ENCODE data around the gene TTC21A.
A peak's percentile ranks its signal among the peaks of the same experiment; 100 is the strongest.

The TTC21A gene

GRCh38 chr3:39099738-39100499 is 7.6 kb upstream of the TTC21A start:
- Histone ChIP-seq H3K36me3 (ENCODE audit: insufficient read depth, low read length) (peaks cover 48% of the 10 kb centered on the region), H3K4me3 (ENCODE audit: low read length) (no peak overlapping the region), H3K27ac (ENCODE audit: low read depth, low read length) (no peak overlapping the region), H3K27me3 (ENCODE audit: insufficient read depth, low read length) (no peaks in the 10 kb centered on the region), H3K9ac (ENCODE audit: low read depth, low read length) (no peak overlapping the region), H3K9me3 (ENCODE audit: insufficient read depth, low read depth, low read length) (no peaks in the 10 kb centered on the region), H3K4me1 (ENCODE audit: insufficient read depth, low read length) (no peaks in the 10 kb centered on the region)
- 96% methylated on average over 2 of the region's 2 CpGs for WGBS

DNA sequence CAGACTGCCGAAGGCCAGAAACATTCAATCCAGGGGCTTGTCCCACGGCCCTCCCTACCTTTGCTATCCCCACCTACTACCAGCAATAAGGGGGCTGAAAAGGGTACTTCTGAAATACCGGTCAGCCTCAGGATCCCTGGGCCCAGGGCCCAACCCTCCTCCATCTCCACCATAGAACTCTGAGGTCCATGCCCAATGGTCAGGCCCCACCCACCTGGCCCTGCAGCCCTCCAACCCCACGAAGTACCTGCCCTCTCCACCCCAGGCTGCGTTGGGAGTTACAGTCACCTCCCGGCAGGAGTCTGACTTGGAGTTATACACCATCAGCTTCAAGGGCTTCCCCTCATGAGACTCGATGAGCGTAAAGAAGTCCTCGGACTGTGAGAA is 7.0 kb upstream of the TTC21A start:
- H3K36me3 ChIP-seq (ENCODE audit: insufficient read depth, low read length), result peaks cover 42% of the 10 kb centered on the region

DNA sequence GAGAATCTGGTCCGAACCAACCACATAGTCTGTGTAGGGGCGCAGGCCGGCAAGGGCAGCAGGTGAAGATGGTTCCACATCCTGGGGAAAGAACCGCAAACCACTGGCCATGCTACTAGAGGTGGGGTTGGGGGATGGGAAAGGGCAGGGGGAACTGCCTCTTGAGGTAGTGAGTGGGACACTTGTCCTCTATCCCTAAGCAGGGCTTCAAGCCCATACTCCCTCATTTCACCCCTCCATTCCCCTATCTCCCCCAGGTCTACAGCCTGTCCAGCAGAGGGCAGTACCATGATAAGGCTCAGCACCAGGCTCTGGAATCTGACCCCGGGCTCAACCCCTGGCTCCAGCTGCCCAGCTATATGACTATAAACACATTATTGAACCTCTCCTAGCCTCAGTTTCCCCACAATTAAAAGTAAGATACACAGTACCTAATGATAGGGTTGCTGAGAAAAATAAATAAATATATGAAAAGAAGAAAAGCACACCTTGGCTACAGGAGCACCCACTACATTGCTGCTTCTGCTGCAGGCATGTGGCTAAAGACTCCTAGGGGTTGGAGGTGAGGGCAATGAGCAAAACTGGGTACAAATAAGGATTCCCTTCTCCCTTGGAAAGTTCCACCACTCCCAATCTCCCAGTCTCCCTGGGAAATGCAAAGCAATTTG is 6.3 kb upstream of the TTC21A start:
- 85% methylated on average over 5 of the region's 5 CpGs for WGBS
- no peaks in the 10 kb centered on the region for H3K4me1 ChIP-seq (ENCODE audit: insufficient read depth, low read length)
- H3K4me3 ChIP-seq (ENCODE audit: low read length), result no peak overlapping the region
- H3K27me3 ChIP-seq (ENCODE audit: insufficient read depth, low read length), result no peaks in the 10 kb centered on the region
- H3K9me3 ChIP-seq (ENCODE audit: insufficient read depth, low read depth, low read length), result no peaks in the 10 kb centered on the region
- no peak overlapping the region for H3K27ac ChIP-seq (ENCODE audit: low read depth, low read length)
- H3K36me3 ChIP-seq (ENCODE audit: insufficient read depth, low read length), result peaks cover 35% of the 10 kb centered on the region
- H3K9ac ChIP-seq (ENCODE audit: low read depth, low read length), result no peak overlapping the region

More for the DNA sequence above, 7.0 kb upstream of the TTC21A start:
- Histone ChIP-seq H3K4me3 (ENCODE audit: low read length) (no peak overlapping the region), H3K9me3 (ENCODE audit: insufficient read depth, low read depth, low read length) (no peaks in the 10 kb centered on the region), H3K9ac (ENCODE audit: low read depth, low read length) (no peak overlapping the region), H3K27me3 (ENCODE audit: insufficient read depth, low read length) (no peaks in the 10 kb centered on the region), H3K4me1 (ENCODE audit: insufficient read depth, low read length) (no peaks in the 10 kb centered on the region), H3K27ac (ENCODE audit: low read depth, low read length) (no peak overlapping the region)
- WGBS, result 91% methylated on average over 9 of the region's 9 CpGs

GRCh38 chr3:39102504-39103323 is 4.8 kb upstream of the TTC21A start:
- H3K36me3 ChIP-seq (ENCODE audit: insufficient read depth, low read length), result peaks cover 20% of the 10 kb centered on the region
- no peaks in the 10 kb centered on the region for H3K9me3 ChIP-seq (ENCODE audit: insufficient read depth, low read depth, low read length)
- peaks cover 4% of the 10 kb centered on the region; the same call in 1 of the 2 replicates for H3K27me3 ChIP-seq (ENCODE audit: insufficient read depth, low read length)
- no peak overlapping the region for H3K9ac ChIP-seq (ENCODE audit: low read depth, low read length)
- 93% methylated on average over 8 of the region's 8 CpGs for WGBS
- H3K4me1 ChIP-seq (ENCODE audit: insufficient read depth, low read length), result no peaks in the 10 kb centered on the region
- H3K27ac ChIP-seq (ENCODE audit: low read depth, low read length), result no peak overlapping the region
- H3K4me3 ChIP-seq (ENCODE audit: low read length), result no peak overlapping the region

DNA sequence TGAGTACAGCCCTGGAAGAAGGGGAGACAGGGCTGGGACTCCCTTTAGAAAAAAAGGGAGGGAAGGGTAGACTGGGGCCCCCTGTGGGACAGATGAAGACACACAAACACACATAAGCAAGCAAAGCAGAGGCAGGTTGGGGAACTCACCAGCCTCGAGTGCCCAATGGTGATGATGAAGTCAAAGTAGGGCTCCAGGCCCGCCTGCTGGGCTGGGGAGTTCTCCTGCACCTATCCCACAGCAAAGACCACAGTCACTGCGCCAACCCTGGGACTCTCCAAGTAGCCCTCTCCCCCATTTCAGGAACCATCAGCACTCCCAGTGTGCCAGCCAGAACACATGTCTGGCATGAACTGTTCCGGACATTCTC is 4.2 kb upstream of the TTC21A start:
- Histone ChIP-seq H3K9ac (ENCODE audit: low read depth, low read length) (no peak overlapping the region), H3K36me3 (ENCODE audit: insufficient read depth, low read length) (peaks cover 14% of the 10 kb centered on the region), H3K9me3 (ENCODE audit: insufficient read depth, low read depth, low read length) (no peaks in the 10 kb centered on the region), H3K27ac (ENCODE audit: low read depth, low read length) (no peak overlapping the region), H3K4me1 (ENCODE audit: insufficient read depth, low read length) (peaks cover 3% of the 10 kb centered on the region; the same call in 1 of the 2 replicates), H3K4me3 (ENCODE audit: low read length) (no peak overlapping the region), H3K27me3 (ENCODE audit: insufficient read depth, low read length) (peaks cover 7% of the 10 kb centered on the region; the same call in 1 of the 2 replicates)
- WGBS, result 82% methylated on average over 4 of the region's 4 CpGs

- no peak overlapping the region for H3K9ac ChIP-seq (ENCODE audit: low read depth, low read length)
These were observed 3.5 kb upstream of the TTC21A start for GRCh38 chr3:39103791-39104552.

GRCh38 chr3:39104961-39105686 is 2.4 kb upstream of the TTC21A start:
- H3K36me3 ChIP-seq (ENCODE audit: insufficient read depth, low read length), result no peaks in the 10 kb centered on the region; the same call in 1 of the 2 replicates
- no peak overlapping the region for H3K9ac ChIP-seq (ENCODE audit: low read depth, low read length)
- H3K9me3 ChIP-seq (ENCODE audit: insufficient read depth, low read depth, low read length), result no peaks in the 10 kb centered on the region
- no peak overlapping the region for H3K4me3 ChIP-seq (ENCODE audit: low read length)
- peaks cover 12% of the 10 kb centered on the region; the same call in 1 of the 2 replicates for H3K27me3 ChIP-seq (ENCODE audit: insufficient read depth, low read length)
- H3K4me1 ChIP-seq (ENCODE audit: insufficient read depth, low read length), result peaks cover 4% of the 10 kb centered on the region; the same call in 1 of the 2 replicates
- H3K27ac ChIP-seq (ENCODE audit: low read depth, low read length), result no peak overlapping the region
- WGBS, result 89% methylated on average over 7 of the region's 7 CpGs

More at GRCh38 chr3:39103791-39104552, 3.5 kb upstream of the TTC21A start:
- H3K4me1 ChIP-seq (ENCODE audit: insufficient read depth, low read length), result peaks cover 4% of the 10 kb centered on the region; the same call in 1 of the 2 replicates
- H3K36me3 ChIP-seq (ENCODE audit: insufficient read depth, low read length), result peaks cover 7% of the 10 kb centered on the region
- no peaks in the 10 kb centered on the region for H3K9me3 ChIP-seq (ENCODE audit: insufficient read depth, low read depth, low read length)
- H3K27ac ChIP-seq (ENCODE audit: low read depth, low read length), result no peak overlapping the region
- 90% methylated on average over 6 of the region's 6 CpGs for WGBS
- H3K4me3 ChIP-seq (ENCODE audit: low read length), result no peak overlapping the region
- peaks cover 12% of the 10 kb centered on the region; the same call in 1 of the 2 replicates for H3K27me3 ChIP-seq (ENCODE audit: insufficient read depth, low read length)

GRCh38 chr3:39105687-39106063 is 1.8 kb upstream of the TTC21A start:
- Histone ChIP-seq H3K9me3 (ENCODE audit: insufficient read depth, low read depth, low read length) (no peaks in the 10 kb centered on the region), H3K27ac (ENCODE audit: low read depth, low read length) (no peak overlapping the region), H3K4me1 (ENCODE audit: insufficient read depth, low read length) (peaks cover 4% of the 10 kb centered on the region; the same call in 1 of the 2 replicates), H3K4me3 (ENCODE audit: low read length) (peak overlapping the region; percentile 88; the same call in 1 of the 2 replicates), H3K9ac (ENCODE audit: low read depth, low read length) (no peak overlapping the region), H3K36me3 (ENCODE audit: insufficient read depth, low read length) (no peaks in the 10 kb centered on the region; the same call in 1 of the 2 replicates), H3K27me3 (ENCODE audit: insufficient read depth, low read length) (peaks cover 12% of the 10 kb centered on the region; the same call in 1 of the 2 replicates)
- WGBS, result 89% methylated on average over 3 of the region's 3 CpGs

DNA sequence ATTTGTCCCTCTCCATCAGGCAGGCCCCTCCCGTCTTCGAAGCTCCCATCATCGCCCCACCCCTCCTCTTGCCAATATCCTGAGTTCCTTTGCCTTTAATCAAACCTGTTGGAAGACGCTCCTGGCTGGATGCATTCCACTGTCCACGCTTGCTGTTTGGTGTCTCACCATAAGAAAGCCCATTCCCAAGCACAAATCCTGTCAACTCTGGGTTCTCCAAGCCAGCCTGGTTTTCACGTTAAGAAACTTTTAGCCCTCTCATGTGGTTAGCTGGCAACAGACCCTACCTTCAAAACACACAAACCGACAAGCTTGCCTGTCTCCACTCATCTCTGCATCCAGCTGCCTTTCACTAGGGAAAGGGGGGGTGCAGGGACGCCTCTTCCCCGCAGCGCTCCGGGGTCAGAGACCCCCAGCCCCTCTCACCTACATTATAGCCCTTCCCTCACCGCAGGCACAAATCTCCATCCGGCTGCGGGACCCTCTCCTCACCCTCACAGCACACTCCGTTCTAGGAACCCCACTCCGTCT is 1.1 kb upstream of the TTC21A start:
- Histone ChIP-seq H3K9ac (ENCODE audit: low read depth, low read length) (peak overlapping the region; percentile 77), H3K27ac (ENCODE audit: low read depth, low read length) (no peak overlapping the region), H3K36me3 (ENCODE audit: insufficient read depth, low read length) (no peaks in the 10 kb centered on the region; the same call in 1 of the 2 replicates), H3K4me3 (ENCODE audit: low read length) (peak overlapping the region; percentile 88), H3K4me1 (ENCODE audit: insufficient read depth, low read length) (peaks cover 4% of the 10 kb centered on the region; the same call in 1 of the 2 replicates), H3K9me3 (ENCODE audit: insufficient read depth, low read depth, low read length) (no peaks in the 10 kb centered on the region), H3K27me3 (ENCODE audit: insufficient read depth, low read length) (peaks cover 12% of the 10 kb centered on the region; the same call in 1 of the 2 replicates)
- WGBS, result 7% methylated on average over 16 of the region's 16 CpGs
